Activated CD4-positive, alpha-beta T cell treated with anti-CD3 and anti-CD28 coated beads, Interleukin-2, amount 50 U/mL, for 24 hours (primary cell): ENCODE data around the gene STAT2.
A peak's percentile ranks its signal among the peaks of the same experiment; 100 is the strongest.
"Not testable (repeated sequence)": the region's sequence is repeated elsewhere in the genome, so short reads cannot be mapped to it uniquely, and the experiment has no call there.

Experiments used
- DNase-seq, 2 donors: peaks; one replicate each; pipeline ENCODE4 v3.0.0-alpha.2; 2020; ENCODE audit warnings: low read depth in 1 of 2, low spot score in 1 of 2

The STAT2 gene

DNA sequence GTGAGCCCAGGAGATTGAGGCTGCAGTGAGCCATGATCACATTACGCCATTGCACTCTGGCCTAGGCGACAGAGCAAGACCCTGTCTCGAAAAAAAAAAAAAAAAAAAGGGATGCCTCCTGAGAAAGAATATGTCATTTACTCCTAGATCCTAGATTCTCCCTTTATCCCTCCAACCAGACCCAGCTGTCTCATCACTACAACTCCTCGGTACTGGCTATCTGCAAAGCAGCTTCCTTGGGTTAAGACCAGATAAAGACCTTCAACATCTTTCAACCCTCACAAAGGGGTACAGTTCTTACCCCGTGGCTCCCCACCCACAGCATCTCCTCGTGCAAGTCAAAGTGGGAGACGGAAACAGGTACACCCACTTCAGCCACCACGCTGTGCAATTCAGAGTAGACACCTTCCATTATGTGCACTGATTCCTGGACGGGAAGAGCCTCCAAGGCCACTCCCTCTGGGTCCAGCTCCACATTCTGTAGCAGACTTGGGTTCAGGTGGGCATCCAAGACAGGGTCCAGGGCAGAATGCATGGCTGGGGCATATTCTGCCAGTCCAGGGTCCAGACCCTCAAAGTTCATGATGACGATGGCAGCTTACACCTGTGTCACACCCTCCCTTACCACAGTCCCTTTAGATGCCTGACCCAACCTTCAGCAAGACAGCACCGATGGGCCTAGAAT lies 27.3 kb downstream of the STAT2 start:
- no peak for DNase-seq

GRCh38 chr12:56330936-56331490 lies 28.9 kb downstream of the STAT2 start:
- DNase-seq = no peak

DNA sequence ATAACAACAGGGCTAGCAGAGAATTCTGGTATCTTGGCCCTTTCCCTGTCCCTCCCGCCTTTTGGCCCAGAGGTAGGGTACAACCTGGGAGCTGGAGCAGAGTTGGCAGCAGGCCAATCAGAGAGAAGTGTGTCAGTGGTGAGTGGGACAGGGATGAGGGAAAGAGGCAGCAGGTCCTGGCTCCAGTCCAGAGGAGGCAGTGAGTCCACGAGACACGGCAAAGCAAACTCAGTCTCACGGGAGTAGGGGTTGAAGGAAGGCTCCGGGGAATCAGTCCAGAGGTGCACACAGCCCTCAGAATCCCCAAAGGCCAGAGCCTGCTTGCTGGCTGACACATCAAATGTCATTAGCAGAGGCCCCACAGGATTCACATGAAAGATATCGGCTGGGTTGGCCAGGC lies 33.4 kb downstream of the STAT2 start:
- DNase-seq = no peak

- no peak for DNase-seq
Measured at GRCh38 chr12:56326126-56326525, 33.8 kb downstream of the STAT2 start.

DNA sequence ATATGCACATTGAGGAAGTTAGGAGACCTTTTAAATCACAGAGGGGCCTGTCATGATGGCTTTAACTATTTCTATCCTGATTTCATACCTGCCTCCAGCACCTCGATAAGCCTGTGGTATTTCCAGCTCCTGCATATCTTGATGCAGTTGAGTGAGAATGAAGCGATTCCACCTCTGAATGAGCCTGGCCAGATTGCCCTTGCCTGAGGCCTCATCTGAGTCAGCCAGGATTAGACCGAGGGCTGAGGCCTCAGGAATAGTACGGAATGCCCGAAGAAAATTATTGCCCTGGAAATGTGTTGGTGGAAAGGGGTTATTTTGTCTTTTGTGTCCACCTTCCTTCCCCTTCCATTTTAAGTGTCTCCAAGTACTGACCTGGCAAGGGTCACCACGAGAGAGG lies 35.7 kb downstream of the STAT2 start:
- no peak for DNase-seq

DNA sequence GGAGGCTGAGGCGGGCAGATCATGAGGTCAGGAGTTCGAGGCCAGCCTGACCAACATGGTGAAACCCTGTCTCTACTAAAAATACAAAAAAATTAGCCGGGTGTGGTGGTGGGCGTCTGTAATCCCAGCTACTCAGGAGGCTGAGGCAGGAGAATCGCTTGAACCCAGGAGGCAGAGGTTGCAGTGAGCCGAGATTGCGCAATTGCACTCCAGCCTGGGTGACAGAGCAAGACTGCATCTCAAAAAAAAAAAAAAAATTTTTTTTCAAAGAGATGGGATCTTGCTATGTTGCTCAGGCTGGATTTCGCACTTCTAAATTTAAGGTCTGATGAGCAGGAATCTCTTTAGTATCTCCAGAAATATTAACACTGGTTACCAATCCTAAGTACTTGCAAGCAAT lies 38.3 kb downstream of the STAT2 start:
- not testable (repeated sequence) for DNase-seq

- DNase-seq = no peak
Measured at GRCh38 chr12:56321027-56321426, 38.9 kb downstream of the STAT2 start.

DNA sequence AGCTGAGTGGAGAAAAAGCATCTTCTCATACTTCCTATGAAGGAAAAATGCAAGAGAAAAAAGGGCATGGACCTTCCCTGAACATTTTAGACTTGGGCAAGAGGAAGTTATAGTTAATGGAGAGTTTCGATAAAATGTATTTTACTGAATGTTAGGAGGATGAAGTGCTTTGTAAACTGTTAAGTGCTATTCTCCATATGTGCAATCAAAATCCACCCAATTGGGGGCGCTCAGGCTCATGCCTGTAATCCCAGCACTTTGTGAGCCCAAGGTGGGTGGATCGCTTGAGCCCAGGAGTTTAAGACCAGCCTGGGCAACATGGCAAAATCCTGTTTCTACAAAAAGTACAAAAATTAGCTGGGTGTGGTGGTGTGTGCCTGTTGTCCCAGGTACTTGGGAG lies 42.2 kb downstream of the STAT2 start:
- DNase-seq = no peak

- peak; percentile 85 to 92 for DNase-seq
Measured at GRCh38 chr12:56315622-56316473, 44.1 kb downstream of the STAT2 start, which contains the start of gene CNPY2. TSS of gene CNPY2 (minus strand) at chr12:56315988. CDS start at chr12:56315217, 771 bp downstream.

DNA sequence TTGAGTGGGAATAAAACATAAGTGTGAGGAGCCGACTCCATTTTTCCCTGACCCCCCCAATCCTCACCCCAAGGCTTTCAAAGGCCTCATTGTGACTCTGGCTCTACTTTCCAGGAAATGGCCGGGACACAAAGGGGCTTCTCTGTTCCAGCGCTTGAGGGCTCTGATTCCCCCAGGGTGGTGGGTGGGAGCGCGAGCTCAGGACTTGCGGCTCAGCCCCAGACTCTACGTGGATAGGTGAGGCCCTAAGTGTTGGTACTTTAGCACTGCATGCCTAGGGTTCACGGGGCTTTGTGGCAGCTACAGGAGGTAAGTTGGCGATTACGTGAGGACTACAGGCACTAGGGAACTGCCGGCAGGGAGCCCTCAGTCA lies 44.7 kb downstream of the STAT2 start:
- no peak for DNase-seq

GRCh38 chr12:56311003-56311402 lies 48.9 kb downstream of the STAT2 start:
- no peak for DNase-seq

DNA sequence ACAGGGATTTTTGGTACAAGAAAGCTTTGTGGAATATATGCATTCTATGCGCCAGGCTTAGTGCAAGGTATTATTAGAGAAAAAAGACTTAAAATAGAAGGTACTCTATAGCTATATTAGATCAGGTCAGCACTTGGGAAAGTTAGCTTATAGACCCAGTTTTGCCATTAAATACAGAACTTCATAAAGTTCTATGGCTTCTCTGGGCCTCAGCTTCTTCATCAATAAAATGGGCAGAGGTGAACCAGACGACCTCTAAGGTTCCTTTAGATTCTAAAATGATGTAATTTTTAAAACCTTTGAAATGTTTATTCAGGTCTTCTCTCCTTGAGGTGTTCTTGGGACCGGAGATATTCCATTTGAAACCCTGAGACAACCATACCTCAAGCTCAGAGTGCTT lies 51.2 kb downstream of the STAT2 start:
- DNase-seq = no peak

DNA sequence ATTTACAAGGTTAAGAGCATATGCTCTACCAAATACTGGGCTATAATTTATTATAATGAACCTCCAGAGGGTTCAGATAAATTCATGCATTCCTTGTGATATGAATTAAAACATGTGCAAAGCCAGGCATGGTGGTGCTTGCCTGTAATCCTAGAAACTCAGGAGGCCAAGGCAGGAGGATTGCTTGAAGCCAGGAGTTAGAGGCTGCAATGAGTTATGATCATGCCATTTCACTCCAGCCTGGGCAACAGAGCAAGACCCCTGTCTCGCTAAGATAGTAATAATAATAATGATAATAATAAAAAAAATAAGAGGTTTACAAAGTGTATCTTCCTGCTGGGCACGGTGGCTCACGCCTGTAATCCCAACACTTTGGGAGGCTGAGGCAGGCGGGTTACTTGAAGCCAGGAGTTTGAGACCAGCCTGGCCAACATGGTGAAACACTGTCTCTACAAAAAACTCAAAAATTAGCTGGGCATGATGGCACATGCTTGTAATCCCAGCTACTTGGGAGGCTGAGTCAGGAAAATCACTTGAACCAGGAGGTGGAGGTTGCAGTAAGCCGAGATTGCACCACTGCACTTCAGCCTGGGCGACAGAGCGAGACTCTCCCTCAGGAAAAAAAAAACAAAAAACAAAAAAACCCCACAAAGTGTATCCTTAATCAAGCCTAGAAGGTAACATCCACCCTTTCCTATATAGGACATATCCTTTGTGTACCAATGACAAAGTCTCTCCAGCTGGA lies 52.5 kb downstream of the STAT2 start:
- no peak for DNase-seq

DNA sequence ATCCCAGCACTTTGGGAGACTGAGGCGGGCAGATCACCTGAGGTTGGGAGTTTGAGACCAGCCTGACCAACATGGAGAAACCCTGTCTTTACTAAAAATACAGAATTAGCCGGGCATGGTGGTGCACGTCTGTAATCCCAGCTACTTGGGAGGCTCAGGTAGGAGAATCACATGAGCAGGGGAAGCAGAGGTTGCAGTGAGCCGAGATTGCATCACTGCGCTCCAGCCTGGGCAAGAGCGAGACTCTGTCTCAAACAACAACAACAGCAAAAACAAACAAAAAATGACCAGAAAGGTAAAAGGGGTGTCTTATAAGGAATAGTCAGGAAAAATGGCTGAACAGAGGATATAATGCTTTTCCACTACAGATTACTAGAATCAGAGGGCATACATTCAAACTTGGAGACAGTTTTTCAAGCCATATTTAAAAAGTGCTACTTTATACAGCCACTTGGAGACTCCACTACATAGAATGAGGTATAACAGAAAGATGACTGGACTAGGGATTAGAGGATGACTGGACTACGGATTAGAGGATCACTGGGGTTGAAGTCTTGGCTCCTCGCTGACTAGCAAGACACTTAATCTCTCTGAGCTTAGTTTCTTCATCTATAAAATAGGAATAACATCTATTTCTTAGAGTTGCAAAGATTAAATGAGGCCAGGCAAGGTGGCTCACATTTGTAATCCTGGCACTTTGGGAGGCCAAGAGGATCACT lies 54.9 kb downstream of the STAT2 start:
- DNase-seq = no peak

- no peak for DNase-seq
Measured at GRCh38 chr12:56304276-56304675, 55.6 kb downstream of the STAT2 start.

GRCh38 chr12:56300644-56301464 lies 59.1 kb downstream of the STAT2 start:
- DNase-seq = no peak

DNA sequence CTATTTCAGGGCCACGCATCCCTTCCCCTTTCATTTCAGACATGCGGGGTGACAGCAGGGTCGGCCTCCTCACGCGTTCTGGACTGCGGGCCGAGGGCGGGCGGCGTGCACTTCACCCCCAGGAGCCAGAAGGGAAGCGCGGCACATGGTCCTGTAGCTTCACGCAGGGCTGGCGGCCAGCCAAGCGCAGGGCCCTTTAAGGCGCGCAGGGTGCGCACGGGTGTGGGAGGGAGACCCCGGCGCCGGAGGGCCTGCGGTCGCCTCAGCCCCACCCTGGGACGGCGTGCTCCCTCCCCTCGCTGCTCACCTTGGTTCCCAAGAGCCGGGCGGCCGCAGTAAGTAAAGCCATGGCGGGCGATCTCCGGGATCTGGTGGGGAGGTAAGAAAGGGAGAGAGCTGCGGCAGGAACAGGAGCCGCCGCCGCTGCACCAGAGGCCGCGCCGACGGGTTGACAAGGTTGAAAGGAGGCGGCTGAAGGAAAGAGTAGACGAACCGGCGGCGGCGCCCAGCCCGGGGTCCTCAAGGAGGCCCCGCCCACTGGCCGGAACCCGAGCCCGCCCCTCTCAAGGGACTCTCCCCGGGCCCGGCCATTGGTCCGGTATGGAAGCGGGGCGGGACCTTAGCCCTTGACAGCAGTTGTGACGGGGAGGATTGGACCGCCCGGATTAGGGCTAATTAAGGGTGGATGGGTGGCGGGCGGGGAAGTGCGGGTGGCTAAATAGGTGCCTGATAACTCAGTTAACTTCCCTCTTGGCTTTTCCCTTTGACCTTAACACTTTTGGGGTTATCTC lies 59.9 kb downstream of the STAT2 start, which contains the start of gene CS:
CS (minus strand) TSS at position 478 of the 791 bp plus-strand sequence; CDS start at position 349, 129 bp downstream.
- peak; percentile 93 to 98 for DNase-seq

- no peak for DNase-seq
Measured at GRCh38 chr12:56299308-56299852, 60.5 kb downstream of the STAT2 start.

DNA sequence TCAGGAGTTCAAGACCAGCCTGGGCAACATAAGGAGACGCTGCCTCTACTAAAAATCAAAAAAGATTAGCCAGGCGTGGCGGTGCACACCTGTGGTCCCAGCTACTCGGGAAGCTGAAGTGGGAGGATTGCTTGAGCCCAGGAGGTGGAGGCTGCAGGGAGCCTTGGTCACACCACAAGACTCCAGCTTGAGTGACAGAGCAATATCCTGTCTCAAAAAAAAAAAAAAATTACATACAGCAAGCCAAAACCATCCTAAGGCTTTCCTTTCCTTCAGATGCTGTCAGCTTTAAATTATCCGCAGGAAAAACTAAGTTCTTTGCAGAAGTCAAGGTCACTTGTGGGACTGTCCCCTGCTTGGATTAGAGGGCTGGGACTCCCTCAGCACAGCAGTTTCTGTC lies 61.1 kb downstream of the STAT2 start:
- DNase-seq = no peak
